ENCODE data around the gene RGS5. TPM values are rescaled to one million over a fixed set of nuclear protein-coding genes. Genes with fewer than 3 reads are reported as not detected.

RGS5 gene
- total and polyA plus RNA-seq, 2 experiments from 2014 or later = 23.4 to 48.3 TPM

- H3K4me1 Mint-ChIP-seq = no peaks in the 10 kb centered on the region; the same call in 2 of the 3 replicates
- no peak for ATAC-seq
Measured at GRCh38 chr1:163227126-163227525, 24.4 kb upstream of the RGS5 start.

More at GRCh38 chr1:163227126-163227525, 24.4 kb upstream of the RGS5 start:
- H3K79me2 ChIP-seq (replicated peaks; ENCODE audit: insufficient read depth) = no peaks in the 10 kb centered on the region
- 0 out of 2 replicates have a peak, but pooled peaks cover 13% of the 10 kb centered on the region for H3K9me2 ChIP-seq (ENCODE audit: insufficient read depth)
- Mint-ChIP-seq H3K27ac (no peak overlapping the region), H3K9me3 (peaks cover 25% of the 10 kb centered on the region), H3K27me3 (ENCODE audit: insufficient read depth, low read depth, poor library complexity) (no peaks in the 10 kb centered on the region), H3K36me3 (ENCODE audit: low read depth) (peaks cover 7% of the 10 kb centered on the region), H3K4me3 (no peak overlapping the region)
- H3K36me3 ChIP-seq (ENCODE audit: insufficient read depth) = no peaks in the 10 kb centered on the region
- no peak for DNase-seq (ENCODE audit: low spot score)
- no peak for TF ChIP-seq NANOG (IDR thresholded peaks at IDR 0.05; ENCODE audit: borderline replicate concordance)
- no peak for TF ChIP-seq EZH2phosphoT487 (IDR thresholded peaks at IDR 0.05; ENCODE audit: unreplicated experiment)
- TF ChIP-seq ZNF114 (CRISPR knock-in tag; IDR thresholded peaks at IDR 0.05) = no peak
- no peak for TF ChIP-seq POLR2AphosphoS5 (IDR thresholded peaks at IDR 0.05; ENCODE audit: low read depth)
- no peak for TF ChIP-seq CREB1 (CRISPR knock-in tag; IDR thresholded peaks at IDR 0.05; ENCODE audit: low read depth)
- TF ChIP-seq ZNF331 (CRISPR knock-in tag; IDR thresholded peaks at IDR 0.05; ENCODE audit: low read depth) = no peak
- TF ChIP-seq CTCF (conservative IDR thresholded peaks at IDR 0.05; ENCODE audit: low read depth in 2 of 2) = no peak
- TF ChIP-seq STAT1 (IDR thresholded peaks at IDR 0.05; ENCODE audit: unreplicated experiment) = no peak
- TF ChIP-seq REST (IDR thresholded peaks at IDR 0.05; ENCODE audit: unreplicated experiment) = no peak
- no peak for TF ChIP-seq EZH2 (IDR thresholded peaks at IDR 0.05; ENCODE audit: low read depth, unreplicated experiment)
- no peak for TF ChIP-seq JUNB (IDR thresholded peaks at IDR 0.05; ENCODE audit: unreplicated experiment)
- H3K4me2 ChIP-seq = no peak overlapping the region
- H3F3A ChIP-seq (replicated peaks; ENCODE audit: low read depth) = no peaks in the 10 kb centered on the region
- no peak overlapping the region for H2AFZ ChIP-seq
- no peaks in the 10 kb centered on the region for H4K20me1 ChIP-seq (replicated peaks; ENCODE audit: insufficient read depth)
- H3K27me3 ChIP-seq (ENCODE audit: insufficient read depth) = no peaks in the 10 kb centered on the region
- H3K27ac ChIP-seq (ENCODE audit: low read depth) = no peak overlapping the region
- H3K4me1 ChIP-seq (ENCODE audit: insufficient read depth) = no peaks in the 10 kb centered on the region
- H3K4me3 ChIP-seq = no peak overlapping the region
